HCT116 (cell line): ENCODE data around the gene MDFI. TPM values are rescaled to one million over a fixed set of nuclear protein-coding genes. Genes with fewer than 3 reads are reported as not detected.

Experiments used
- ATAC-seq: fragments of 200-7000 bp; cut with Tn5 transposase; 2 replicates; pipeline ENCODE4 v1.9.1; 2020; ENCODE audit warnings: mild to moderate bottlenecking, moderate library complexity
- BruUV-seq: library from RNA; stranded (reverse); fragments of 400-500 nt; replicated peaks from 2 replicates; lab custom pipeline; 2021; lab: Mats Ljungman, UMichigan
- CTCF ChIA-PET: fragments of 300-600 bp; sonication (Branson Sonifier 250); formaldehyde crosslinking; loops from one replicate; lab custom pipeline; 2021; ENCODE audit warnings: antibody characterized with exemption; lab: Charles Lee
- POLR2A ChIA-PET: fragments of 300-600, 350-600 bp; sonication (Branson Sonifier 250); formaldehyde crosslinking; loops from one replicate; lab custom pipeline; 2021; ENCODE audit warnings: antibody characterized with exemption; lab: Charles Lee
- RAD21 ChIA-PET, 2 experiments: fragments of 300-600 bp; sonication (Branson Sonifier 250); formaldehyde crosslinking; loops; one replicate each; lab custom pipeline; 2023; ENCODE audit warnings: low total read pairs in 2 of 2; ENCODE audit not compliant: uncharacterized antibody in 2 of 2, unreplicated experiment in 2 of 2, low non-redundant PET in 1 of 2; lab: Charles Lee
- DNase-seq: peaks from one replicate; pipeline ENCODE4 v3.0.0-alpha.2; 2010; ENCODE audit warnings: low read depth, low spot score
- H2AFZ ChIP-seq: fragments of 200-600 bp; shearing (Covaris generic), sonication (generic); 2 replicates; pipeline ENCODE4 v1.6.1; 2017; ENCODE audit warnings: low read depth, mixed run types, mixed read lengths, antibody characterized with exemption, low read length; ENCODE audit not compliant: poor library complexity, severe bottlenecking
- H3K27ac ChIP-seq: 2 replicates; pipeline ENCODE4 v1.5.1; 2012; ENCODE audit warnings: low read depth, low read length
- H3K27me3 ChIP-seq: fragments of 200-600 bp; sonication (generic); 2 replicates; pipeline ENCODE4 v1.6.1; 2016; ENCODE audit warnings: mixed run types, low read length, mixed read lengths; ENCODE audit not compliant: insufficient read depth
- H3K36me3 ChIP-seq, 2 experiments: fragments of 200-500 bp in 1 of 2; fragments of 200-600 bp in 1 of 2; sonication (Bioruptor generic) in 1 of 2; sonication (generic) in 1 of 2; 2 replicates each; pipeline versions ENCODE4 v1.5.1 to v1.6.1; 2014 to 2016; ENCODE audit warnings: low read length in 2 of 2, inconsistent platforms in 1 of 2, mixed read lengths in 1 of 2, mixed run types in 1 of 2; ENCODE audit not compliant: insufficient read depth in 2 of 2, control insufficient read depth in 1 of 2
- H3K4me1 ChIP-seq, 2 experiments: fragments of 200-600 bp in 1 of 2; sonication (generic) in 1 of 2; 2 replicates each; pipeline versions ENCODE4 v1.5.1 to v1.6.1; 2012 to 2017; ENCODE audit warnings: low read length in 2 of 2, inconsistent platforms in 1 of 2, mild to moderate bottlenecking in 1 of 2, mixed read lengths in 1 of 2, mixed run types in 1 of 2, moderate library complexity in 1 of 2; ENCODE audit not compliant: insufficient read depth in 2 of 2, control insufficient read depth in 1 of 2
- H3K4me2 ChIP-seq: fragments of 200-600 bp; sonication (generic); 2 replicates; pipeline ENCODE4 v1.6.1; 2017; ENCODE audit warnings: mixed run types, low read length, mixed read lengths
- H3K4me3 ChIP-seq, 2 experiments: fragments of 200-600 bp in 1 of 2; sonication (generic) in 1 of 2; replicated peaks in 1 of 2; 2 replicates each; pipeline ENCODE4 v1.5.1; 2011 to 2016; ENCODE audit warnings: low read length in 2 of 2, control low read depth in 1 of 2, low read depth in 1 of 2, mild to moderate bottlenecking in 1 of 2, mixed read lengths in 1 of 2, mixed run types in 1 of 2
- H3K79me2 ChIP-seq: fragments of 200-600 bp; sonication (generic); 2 replicates; pipeline ENCODE4 v1.6.1; 2017; ENCODE audit warnings: mild to moderate bottlenecking, mixed run types, low read length, moderate library complexity, mixed read lengths; ENCODE audit not compliant: insufficient read depth
- H3K9ac ChIP-seq: fragments of 200-600 bp; sonication (generic); 2 replicates; pipeline ENCODE4 v1.6.1; 2016; ENCODE audit warnings: low read length, mixed read lengths
- H3K9me2 ChIP-seq: fragments of 200-600 bp; sonication (generic), shearing (Covaris generic); 2 replicates; pipeline ENCODE4 v1.6.1; 2017; ENCODE audit warnings: mixed run types, mild to moderate bottlenecking, moderate library complexity; ENCODE audit not compliant: insufficient read depth
- H3K9me3 ChIP-seq, 2 experiments: fragments of 200-500 bp in 1 of 2; fragments of 200-600 bp in 1 of 2; sonication (Bioruptor generic) in 1 of 2; sonication (generic) in 1 of 2; 2 replicates each; pipeline ENCODE4 v1.6.1; 2014 to 2017; ENCODE audit warnings: low read length in 2 of 2, mixed read lengths in 2 of 2, inconsistent platforms in 1 of 2, low read depth in 1 of 2, mild to moderate bottlenecking in 1 of 2, mixed run types in 1 of 2, moderate library complexity in 1 of 2; ENCODE audit not compliant: control insufficient read depth in 1 of 2, insufficient read depth in 1 of 2
- H4K20me1 ChIP-seq: fragments of 200-600 bp; sonication (generic), shearing (Covaris generic); 2 replicates; pipeline ENCODE4 v1.6.1; 2017; ENCODE audit warnings: mixed run types, mild to moderate bottlenecking, moderate library complexity; ENCODE audit not compliant: insufficient read depth
- ATF3 ChIP-seq: IDR thresholded peaks from 2 replicates; pipeline ENCODE4 v1.6.1; 2012
- CEBPB ChIP-seq: IDR thresholded peaks from 2 replicates; pipeline ENCODE4 v1.6.1; 2012; ENCODE audit warnings: low read depth
- CTCF ChIP-seq, 3 experiments: fragments of 200-600 bp in 1 of 3; sonication (generic) in 1 of 3; IDR thresholded peaks in 2 of 3; conservative IDR thresholded peaks in 1 of 3; 2 replicates each; pipeline ENCODE4 v1.5.1; 2012 to 2017; ENCODE audit warnings: low read depth in 2 of 3, low read length in 2 of 3, antibody characterized with exemption in 1 of 3, borderline replicate concordance in 1 of 3, control low read depth in 1 of 3, mild to moderate bottlenecking in 1 of 3, mixed read lengths in 1 of 3, mixed run types in 1 of 3, moderate library complexity in 1 of 3; ENCODE audit not compliant: insufficient read depth in 1 of 3
- EGR1 ChIP-seq: IDR thresholded peaks from 2 replicates; pipeline ENCODE4 v1.6.1; 2012; ENCODE audit warnings: low read depth
- ELF1 ChIP-seq: IDR thresholded peaks from 2 replicates; pipeline ENCODE4 v1.6.1; 2012; ENCODE audit warnings: low read depth, borderline replicate concordance
- EZH2 ChIP-seq: fragments of 200-600 bp; sonication (generic); IDR thresholded peaks from 2 replicates; pipeline ENCODE4 v1.6.1; 2017; ENCODE audit warnings: antibody characterized with exemption, mixed run types
- FOSL1 ChIP-seq: IDR thresholded peaks from 2 replicates; pipeline ENCODE4 v1.6.1; 2012; ENCODE audit warnings: low read depth
- RAD21 ChIP-seq: IDR thresholded peaks from 2 replicates; pipeline ENCODE4 v1.6.1; 2012; ENCODE audit warnings: low read depth, mild to moderate bottlenecking
- TCF7L2 ChIP-seq: IDR thresholded peaks from 2 replicates; pipeline ENCODE4 v1.7.0; 2011; ENCODE audit warnings: borderline replicate concordance, inconsistent platforms; ENCODE audit not compliant: insufficient read depth, insufficient read length; ENCODE audit errors: extremely low read depth
- YY1 ChIP-seq: IDR thresholded peaks from 2 replicates; pipeline ENCODE4 v1.6.1; 2011; ENCODE audit warnings: low read length, low read depth, moderate library complexity, mild to moderate bottlenecking; ENCODE audit not compliant: insufficient replicate concordance; ENCODE audit errors: extremely low read depth
- ZFX ChIP-seq: fragments of 450-650 bp; IDR thresholded peaks from 2 replicates; pipeline ENCODE4 v1.6.1; 2017
- ZNF274 ChIP-seq: fragments of 200-500 bp; sonication (Bioruptor generic); IDR thresholded peaks from 2 replicates; pipeline ENCODE4 v1.6.1; 2014; ENCODE audit warnings: mild to moderate bottlenecking, low read depth, low read length, inconsistent platforms
- intact Hi-C: fragments of 100-400 bp; cut with micrococcal nuclease; formaldehyde crosslinking; loops from 2 replicates; pipeline ENCODE4 v1.10.0; 2022
- total RNA-seq: library from RNA; stranded (reverse); gene quantifications from one replicate; pipeline ENCODE4 v1.2.1, GENCODE V29; 2021; ENCODE audit not compliant: unreplicated experiment
- TF ChIP-seq, protein P1 (sequence below): IDR thresholded peaks from 2 replicates; pipeline ENCODE4 v1.6.1; 2012; ENCODE audit warnings: low read depth
- TF ChIP-seq, protein P2 (sequence below): IDR thresholded peaks from 2 replicates; pipeline ENCODE4 v1.6.1; 2011; ENCODE audit warnings: mild to moderate bottlenecking, low read length, moderate library complexity; ENCODE audit not compliant: insufficient replicate concordance; ENCODE audit errors: extremely low read depth

MDFI gene
- total RNA-seq, 1 experiment from 2014 or later = 35.5 TPM

GRCh38 chr6:41656002-41656691 lies 17.9 kb downstream of the MDFI start:
- no peak overlapping the region for H2AFZ ChIP-seq
- no peak overlapping the region for H3K27ac ChIP-seq
- no peak overlapping the region for H3K4me2 ChIP-seq
- H3K27me3 ChIP-seq = no peaks in the 10 kb centered on the region
- no peaks in the 10 kb centered on the region for H3K79me2 ChIP-seq
- no peaks in the 10 kb centered on the region for H4K20me1 ChIP-seq
- intact Hi-C loops = no loop called here
- ATAC-seq = 0 out of 2 replicates have a peak, but pooled peaks have one; percentile 15
- H3K4me1 ChIP-seq = no peaks in the 10 kb centered on the region
- no peaks in the 10 kb centered on the region for H3K36me3 ChIP-seq
- no peak for DNase-seq
- ChIA-PET RAD21 (no interaction called here), POLR2A (no interaction called here), CTCF (no interaction called here)
- TF ChIP-seq RAD21 (no peak), YY1 (no peak), ZNF274 (no peak), TCF7L2 (no peak), ATF3 (no peak), ZFX (no peak), CEBPB (no peak), ELF1 (no peak), EGR1 (no peak), CTCF (IDR thresholded peaks at IDR 0.05 in 2 of 3, conservative IDR thresholded peaks at IDR 0.05 in 1 of 3; ENCODE audit: borderline replicate concordance in 1 of 3, insufficient read depth in 1 of 3, low read depth in 2 of 3, low read length in 2 of 3) (no peak), EZH2 (no peak), FOSL1 (no peak)
- TF ChIP-seq, protein P1, sequence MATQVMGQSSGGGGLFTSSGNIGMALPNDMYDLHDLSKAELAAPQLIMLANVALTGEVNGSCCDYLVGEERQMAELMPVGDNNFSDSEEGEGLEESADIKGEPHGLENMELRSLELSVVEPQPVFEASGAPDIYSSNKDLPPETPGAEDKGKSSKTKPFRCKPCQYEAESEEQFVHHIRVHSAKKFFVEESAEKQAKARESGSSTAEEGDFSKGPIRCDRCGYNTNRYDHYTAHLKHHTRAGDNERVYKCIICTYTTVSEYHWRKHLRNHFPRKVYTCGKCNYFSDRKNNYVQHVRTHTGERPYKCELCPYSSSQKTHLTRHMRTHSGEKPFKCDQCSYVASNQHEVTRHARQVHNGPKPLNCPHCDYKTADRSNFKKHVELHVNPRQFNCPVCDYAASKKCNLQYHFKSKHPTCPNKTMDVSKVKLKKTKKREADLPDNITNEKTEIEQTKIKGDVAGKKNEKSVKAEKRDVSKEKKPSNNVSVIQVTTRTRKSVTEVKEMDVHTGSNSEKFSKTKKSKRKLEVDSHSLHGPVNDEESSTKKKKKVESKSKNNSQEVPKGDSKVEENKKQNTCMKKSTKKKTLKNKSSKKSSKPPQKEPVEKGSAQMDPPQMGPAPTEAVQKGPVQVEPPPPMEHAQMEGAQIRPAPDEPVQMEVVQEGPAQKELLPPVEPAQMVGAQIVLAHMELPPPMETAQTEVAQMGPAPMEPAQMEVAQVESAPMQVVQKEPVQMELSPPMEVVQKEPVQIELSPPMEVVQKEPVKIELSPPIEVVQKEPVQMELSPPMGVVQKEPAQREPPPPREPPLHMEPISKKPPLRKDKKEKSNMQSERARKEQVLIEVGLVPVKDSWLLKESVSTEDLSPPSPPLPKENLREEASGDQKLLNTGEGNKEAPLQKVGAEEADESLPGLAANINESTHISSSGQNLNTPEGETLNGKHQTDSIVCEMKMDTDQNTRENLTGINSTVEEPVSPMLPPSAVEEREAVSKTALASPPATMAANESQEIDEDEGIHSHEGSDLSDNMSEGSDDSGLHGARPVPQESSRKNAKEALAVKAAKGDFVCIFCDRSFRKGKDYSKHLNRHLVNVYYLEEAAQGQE = no peak
- TF ChIP-seq, protein P2, sequence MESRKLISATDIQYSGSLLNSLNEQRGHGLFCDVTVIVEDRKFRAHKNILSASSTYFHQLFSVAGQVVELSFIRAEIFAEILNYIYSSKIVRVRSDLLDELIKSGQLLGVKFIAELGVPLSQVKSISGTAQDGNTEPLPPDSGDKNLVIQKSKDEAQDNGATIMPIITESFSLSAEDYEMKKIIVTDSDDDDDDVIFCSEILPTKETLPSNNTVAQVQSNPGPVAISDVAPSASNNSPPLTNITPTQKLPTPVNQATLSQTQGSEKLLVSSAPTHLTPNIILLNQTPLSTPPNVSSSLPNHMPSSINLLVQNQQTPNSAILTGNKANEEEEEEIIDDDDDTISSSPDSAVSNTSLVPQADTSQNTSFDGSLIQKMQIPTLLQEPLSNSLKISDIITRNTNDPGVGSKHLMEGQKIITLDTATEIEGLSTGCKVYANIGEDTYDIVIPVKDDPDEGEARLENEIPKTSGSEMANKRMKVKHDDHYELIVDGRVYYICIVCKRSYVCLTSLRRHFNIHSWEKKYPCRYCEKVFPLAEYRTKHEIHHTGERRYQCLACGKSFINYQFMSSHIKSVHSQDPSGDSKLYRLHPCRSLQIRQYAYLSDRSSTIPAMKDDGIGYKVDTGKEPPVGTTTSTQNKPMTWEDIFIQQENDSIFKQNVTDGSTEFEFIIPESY = no peak
- no peaks in the 10 kb centered on the region for H3K9me2 ChIP-seq
- no TSS peak for BruUV-seq
- H3K9me3 ChIP-seq = no peaks in the 10 kb centered on the region
- no peak overlapping the region for H3K4me3 ChIP-seq
- no peak overlapping the region for H3K9ac ChIP-seq
